ENCODE data around the gene APOBEC3B.
A peak's percentile ranks its signal among the peaks of the same experiment; 100 is the strongest.
"Not testable (repeated sequence)": the region's sequence is repeated elsewhere in the genome, so short reads cannot be mapped to it uniquely, and the experiment has no call there.

APOBEC3B gene

DNA sequence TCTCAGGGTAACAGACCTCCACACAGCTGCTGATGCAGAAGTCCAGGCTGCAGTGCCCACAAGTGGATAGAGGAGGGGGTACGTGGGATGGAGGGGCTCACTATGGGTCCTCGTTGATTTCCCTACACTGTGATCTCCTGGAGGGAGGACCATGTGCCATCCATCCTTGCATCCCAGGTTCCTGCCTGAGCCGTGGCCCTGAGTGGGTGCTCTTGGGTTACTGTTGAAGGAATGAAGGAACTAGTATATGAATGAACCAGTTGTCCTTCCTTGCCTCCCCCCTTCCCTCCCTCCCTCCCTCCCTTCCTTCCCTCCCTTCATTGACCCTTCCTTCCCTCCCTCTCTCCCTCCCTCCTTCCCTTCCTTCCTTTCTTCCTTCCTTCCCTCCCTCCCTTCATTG lies 15.4 kb downstream of the APOBEC3B start:
- DNase-seq (ENCODE audit: low spot score), result no peak

DNA sequence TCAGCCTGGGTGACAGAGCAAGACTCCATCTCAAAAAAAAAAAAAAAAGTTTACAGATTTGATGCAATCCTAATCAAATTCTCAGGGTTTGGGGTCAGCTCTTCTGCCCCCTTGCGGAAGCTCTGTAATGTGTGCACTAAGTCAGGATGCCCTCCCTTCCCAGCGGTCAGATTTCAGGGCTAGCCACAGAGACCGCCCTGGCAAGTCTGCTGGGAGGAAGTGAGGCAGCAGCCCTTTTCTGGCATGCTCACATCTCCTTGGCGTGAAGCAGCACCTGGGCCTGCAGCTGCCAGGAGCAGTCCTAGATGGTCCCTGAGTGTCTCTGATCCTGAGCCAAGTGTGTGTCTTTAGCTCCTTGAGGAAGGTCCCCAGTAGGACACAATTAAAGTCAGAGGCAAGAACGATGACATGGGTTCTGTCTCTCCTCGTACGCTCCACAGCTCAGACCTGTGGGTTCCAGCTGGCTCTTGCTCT lies 21.1 kb downstream of the APOBEC3B start:
- DNase-seq (ENCODE audit: low spot score), result peak; percentile 92

DNA sequence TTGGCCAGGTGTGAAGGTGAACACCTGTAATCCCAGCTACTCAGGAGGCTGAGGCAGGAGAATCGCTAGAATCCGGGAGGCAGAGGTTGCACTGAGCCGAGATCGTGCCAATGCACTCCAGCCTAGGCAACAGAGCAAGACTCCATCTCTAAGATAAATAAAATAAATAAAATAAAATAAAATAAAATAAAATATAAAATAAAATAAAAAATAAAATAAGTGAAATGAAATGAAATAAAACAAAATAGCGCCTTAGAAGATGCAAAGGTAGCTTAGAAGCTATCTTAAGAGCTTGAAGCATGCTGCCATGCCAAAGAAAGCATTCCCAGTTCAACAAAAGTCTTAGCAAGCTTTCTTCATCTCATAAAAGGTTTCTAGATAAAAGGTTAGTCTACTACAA lies 25.0 kb downstream of the APOBEC3B start:
- no peak for DNase-seq (ENCODE audit: low spot score)

DNA sequence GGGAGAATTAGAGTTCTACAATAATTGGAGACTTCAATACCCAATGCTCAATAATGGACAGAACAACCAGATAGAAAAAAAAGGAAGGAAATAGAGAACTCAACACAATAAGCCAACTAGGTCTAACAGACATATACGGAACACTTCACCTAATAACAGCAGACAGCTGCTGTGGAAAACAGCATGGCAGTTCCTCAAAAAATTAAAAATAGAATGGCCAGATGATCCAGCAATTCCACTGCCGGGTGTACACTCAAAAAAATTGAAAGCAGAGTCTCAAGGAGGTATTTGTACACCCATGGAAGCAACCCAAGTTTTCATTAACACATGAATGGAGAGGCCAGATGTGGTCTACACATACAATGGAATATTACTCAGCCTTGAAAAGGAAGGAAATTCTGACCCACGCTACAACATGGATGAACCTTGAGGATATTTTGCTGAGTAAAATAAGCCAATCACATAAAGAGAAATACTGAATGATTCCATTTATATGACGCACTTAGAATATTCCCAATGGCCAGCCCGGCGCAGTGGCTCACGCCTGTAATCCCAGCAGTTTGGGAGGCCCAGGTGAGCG lies 26.2 kb downstream of the APOBEC3B start:
- not testable (repeated sequence) for DNase-seq (ENCODE audit: low spot score)

DNA sequence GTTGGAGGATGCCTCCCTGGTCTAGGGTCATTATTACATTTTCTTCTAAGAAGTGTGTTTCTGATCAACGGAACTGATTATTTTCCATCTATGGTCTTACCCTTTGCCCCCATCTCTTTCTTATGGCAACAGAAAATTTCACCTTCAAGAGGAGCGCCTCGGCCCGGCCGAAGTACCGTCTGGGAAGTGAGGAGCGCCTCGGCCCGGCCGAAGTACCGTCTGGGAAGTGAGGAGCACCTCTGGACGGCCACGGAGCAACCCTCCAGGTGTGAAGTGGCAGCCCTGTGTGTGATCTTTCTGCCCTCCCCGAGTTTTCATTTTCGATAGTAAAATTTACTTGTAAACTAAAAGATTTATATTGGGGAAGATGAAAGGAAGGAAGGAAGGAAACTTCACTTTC lies 28.8 kb downstream of the APOBEC3B start:
- DNase-seq (ENCODE audit: low spot score), result no peak

DNA sequence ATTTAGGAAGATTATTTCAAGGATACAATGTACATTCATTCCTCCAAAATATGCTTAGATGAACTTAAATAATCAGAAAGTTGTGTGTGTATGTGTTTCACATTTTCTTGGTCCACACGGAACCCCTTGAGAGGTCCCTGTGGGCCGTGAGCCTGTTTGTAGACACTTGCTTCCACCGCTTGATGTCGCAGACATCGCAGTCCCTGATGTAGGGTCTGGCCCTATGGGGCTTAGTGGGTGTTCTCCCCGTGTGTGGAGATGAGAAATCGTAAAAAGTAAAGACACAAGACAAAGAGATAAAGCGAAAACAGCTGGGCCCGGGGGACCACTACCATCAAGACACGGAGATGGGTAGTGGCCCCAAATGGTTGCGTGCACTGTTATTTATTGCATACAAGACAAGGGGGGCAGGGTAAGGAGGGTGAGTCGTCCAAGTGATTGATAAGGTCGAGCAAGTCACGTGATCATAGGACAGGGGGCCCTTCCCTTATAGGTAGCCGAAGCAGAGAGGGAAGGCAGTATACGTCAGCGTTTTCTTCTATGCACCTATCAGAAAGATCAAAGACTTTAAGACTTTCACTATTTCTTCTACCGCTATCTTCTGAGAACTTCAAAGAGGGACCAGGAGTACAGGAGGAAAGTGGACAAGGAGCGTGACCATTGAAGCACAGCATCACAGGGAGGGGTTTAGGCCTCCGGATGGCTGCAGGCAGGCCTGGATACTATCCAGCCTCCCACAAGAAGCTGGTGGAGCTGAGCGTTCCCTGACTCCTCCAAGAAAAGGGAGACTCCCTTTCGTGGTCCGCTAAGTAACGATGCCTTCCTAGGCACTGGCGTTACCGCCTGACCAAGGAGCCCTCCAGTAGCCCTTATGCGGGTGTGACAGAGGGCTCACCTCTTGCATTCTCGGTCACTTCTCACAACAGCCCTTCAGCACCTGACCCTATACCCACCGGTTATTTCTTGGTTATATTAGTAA lies 30.7 kb downstream of the APOBEC3B start:
- DNase-seq (ENCODE audit: low spot score), result no peak

DNA sequence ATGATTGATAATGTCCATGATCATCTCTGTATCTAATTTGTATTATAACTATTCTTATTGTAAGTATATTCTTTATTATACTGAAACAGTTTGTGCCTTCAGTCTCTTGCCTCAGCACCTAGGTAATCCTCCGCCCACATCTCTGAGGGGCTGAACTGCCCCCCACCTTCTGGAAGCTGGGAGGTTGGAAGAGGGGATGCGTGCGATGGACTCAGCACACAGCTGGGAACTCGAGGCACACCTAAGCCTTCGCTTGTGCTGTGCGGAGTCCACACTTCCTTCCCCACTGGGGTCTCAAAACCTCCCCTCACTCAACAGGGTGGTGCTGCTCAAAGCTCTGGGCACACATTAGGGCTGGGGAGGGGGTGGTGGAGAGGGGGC lies 31.4 kb downstream of the APOBEC3B start:
- DNase-seq (ENCODE audit: low spot score), result not testable (repeated sequence)

DNA sequence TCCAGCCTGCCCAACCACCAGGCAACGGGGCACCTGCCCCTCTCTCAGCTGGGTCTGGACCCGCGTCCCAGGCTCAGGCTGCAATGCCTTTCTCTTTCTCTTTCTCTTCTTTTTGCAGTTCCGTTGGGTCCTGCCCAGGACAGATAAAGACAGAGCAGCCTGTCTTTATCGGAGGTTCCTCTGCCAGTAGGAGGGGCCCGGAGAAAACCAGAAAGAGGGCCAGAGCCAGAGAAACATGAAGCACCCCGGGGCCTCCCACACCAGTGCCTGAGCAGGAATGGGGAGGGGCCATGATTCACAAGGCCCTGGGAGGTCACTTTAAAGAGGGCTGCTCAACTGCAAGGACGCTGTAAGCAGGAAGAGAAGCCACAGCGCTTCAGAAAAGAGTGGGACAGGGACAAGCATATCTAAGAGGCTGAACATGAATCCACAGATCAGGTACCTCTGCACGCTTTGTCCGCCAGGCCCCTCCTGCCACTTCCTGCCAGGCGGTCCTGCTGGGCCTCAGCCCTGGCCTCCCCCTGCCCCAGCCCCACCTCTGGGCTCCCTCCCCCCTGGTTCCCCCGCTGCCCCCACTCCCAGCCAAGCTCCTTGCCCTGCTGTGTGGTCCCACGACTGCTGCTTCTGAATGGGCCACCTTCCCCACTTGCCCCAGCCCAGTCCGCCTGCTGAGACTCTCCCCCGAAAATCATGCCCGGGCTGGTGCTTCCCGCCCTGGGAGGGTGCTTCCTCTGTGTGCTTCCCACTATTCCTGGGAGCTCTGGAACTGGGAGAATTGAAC lies 32.0 kb downstream of the APOBEC3B start, which contains the start of gene APOBEC3C:
Gene APOBEC3C, plus strand, starts transcription at position 316 of the 781 bp plus-strand sequence. Its CDS starts 106 bp downstream, at position 422.
- DNase-seq (ENCODE audit: low spot score), result peak; percentile 90

DNA sequence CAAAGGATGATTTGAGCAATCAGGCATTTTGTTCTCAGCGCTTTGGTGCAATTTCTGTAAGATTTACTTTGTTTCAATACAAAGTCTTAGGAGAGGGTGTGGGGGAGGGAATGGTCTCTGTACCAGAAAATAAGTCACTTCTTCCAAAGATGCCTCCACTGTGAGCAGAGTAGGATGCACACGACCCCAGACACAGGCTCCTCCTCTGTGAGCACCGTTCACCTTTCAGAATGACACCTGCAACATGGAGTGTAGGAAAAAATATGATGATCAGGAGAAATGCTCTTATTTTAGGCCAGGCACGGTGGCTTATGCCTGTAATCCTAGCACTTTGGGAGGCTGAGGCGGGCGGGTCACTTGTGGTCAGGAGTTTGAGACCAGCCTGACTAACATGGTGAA lies 32.6 kb downstream of the APOBEC3B start:
- DNase-seq (ENCODE audit: low spot score), result not testable (repeated sequence)

DNA sequence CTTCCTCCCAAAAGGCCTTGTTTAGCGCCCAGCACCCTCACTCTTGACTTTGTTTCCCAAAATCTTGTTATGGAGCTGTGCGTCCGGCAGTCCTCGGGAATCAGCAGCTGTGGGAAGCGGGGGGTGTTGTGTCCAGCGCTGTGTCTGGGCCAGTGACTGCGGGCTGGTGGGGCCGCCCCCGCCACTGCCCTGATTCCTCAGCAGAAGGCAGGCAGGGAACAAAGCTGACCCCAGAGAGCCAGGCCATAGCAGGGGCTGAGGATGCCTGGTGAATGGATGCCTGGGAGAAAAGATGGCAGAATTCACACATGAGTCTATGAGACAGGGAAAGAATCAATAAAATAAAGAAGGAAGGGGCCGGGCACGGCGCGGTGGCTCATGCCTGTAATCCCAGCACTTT lies 34.4 kb downstream of the APOBEC3B start:
- no peak for DNase-seq (ENCODE audit: low spot score)

DNA sequence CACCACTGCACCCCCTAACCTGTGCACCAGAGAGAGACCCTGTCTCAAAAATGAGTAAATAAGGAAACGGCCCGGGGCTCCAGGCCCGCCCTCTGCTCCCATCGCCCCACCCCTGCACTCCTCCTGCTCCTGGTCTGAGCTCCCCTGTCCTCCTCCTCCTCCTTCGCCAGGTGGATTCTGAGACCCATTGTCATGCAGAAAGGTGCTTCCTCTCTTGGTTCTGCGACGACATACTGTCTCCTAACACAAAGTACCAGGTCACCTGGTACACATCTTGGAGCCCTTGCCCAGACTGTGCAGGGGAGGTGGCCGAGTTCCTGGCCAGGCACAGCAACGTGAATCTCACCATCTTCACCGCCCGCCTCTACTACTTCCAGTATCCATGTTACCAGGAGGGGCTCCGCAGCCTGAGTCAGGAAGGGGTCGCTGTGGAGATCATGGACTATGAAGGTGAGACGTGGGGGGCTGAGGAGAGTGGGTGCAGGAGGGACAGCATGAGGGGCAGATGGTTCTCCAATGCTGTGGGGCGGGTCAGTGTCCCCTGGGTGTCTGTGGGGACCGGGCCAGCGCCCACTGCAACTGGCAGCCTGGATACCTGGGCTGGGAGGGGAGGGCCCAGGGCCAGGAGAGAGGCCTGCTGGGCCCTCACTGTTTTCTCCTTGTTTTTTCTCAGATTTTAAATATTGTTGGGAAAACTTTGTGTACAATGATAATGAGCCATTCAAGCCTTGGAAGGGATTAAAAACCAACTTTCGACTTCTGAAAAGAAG lies 35.6 kb downstream of the APOBEC3B start:
- no peak for DNase-seq (ENCODE audit: low spot score)

DNA sequence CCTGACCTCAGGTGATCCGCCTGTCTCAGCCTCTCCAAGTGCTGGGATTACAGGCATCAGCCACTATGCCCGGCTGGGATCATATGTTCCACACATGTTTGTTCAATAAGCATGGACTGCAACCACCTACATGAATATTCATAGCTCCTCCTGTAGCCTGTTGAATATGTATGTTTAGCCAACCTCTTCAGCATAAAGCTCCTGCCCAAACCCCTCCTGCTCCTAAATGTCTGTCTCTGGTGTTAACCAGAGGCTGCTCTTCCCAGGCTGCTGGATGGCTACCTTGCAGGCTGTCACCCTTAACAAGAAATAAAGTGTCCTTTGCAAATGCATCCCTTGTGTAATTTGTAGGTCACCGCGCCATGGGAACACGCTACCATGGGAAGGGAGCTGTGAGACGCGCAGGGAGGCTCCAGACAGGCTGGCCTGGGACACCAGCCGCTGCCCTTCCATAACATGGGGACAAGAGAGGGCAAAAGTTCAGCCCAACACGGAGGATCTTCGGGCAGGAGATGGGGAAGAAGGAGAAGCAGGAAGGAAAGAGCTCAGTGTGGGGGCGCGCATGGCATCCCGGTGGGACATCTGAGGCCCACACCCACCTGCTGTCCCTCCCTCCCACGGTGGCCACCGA lies 38.0 kb downstream of the APOBEC3B start:
- not testable (repeated sequence) for DNase-seq (ENCODE audit: low spot score)

DNA sequence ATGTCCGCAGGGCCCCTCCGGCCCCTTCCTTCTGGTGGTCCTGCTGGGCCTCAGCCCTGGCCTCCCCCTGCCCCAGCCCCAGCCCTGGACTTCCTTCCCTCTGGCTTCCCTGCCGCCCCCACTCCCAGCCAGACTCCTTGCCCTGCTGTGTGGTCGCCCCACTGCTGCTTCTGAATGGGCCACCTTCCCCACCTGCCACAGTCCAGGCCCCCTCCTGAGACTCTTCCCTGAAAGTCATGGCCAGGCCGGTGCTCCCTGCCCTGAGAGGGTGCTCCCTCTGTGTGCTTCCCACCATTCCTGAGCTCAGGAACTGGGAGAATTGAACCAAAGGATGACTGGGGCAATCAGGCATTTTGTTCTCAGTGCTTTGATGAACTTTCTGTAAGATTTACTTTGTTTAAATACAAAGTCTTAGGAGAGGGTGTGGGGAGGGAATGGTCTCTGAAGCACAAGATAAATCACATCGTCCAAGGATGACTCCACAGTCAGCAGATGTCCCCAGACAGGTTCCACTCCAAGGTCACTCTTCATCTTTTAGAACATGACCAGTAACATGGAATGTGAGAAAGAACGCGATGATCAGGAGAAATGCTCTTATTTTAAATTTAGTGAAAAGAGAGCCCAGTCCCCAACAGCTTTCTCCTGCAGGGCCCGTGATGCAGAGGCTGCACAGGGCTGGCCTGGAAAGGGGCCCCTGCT lies 39.6 kb downstream of the APOBEC3B start:
- no peak for DNase-seq (ENCODE audit: low spot score)

DNA sequence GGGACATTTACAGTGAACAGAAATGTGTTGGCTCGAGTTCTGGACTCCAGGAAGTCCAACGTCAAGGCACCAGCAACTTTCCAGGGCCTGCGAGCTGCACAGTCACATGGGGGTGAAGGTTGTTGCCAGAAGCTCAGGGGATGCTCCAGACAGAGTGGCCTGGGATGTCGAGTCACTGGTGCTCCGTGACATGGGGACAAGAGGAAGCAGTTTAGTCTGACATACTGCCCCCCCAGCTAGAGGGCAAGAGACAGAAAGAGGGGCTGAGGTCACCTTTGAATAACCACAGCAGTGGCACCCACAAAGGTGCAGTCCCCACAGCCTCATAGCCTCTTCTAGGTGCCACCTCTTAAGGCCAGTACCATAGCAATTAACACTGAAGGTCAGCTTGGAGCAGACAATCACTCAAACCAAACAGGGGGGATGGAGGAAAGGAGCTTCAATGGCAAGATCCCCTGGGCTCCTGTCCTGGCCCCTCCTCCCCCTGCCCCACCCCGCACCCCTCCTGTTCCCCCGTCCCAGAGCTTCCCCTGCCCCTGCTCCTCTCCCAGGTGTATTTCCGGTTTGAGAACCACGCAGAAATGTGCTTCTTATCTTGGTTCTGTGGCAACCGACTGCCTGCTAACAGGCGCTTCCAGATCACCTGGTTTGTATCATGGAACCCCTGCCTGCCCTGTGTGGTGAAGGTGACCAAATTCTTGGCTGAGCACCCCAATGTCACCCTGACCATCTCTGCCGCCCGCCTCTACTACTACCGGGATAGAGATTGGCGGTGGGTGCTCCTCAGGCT lies 42.6 kb downstream of the APOBEC3B start:
- no peak for DNase-seq (ENCODE audit: low spot score)

DNA sequence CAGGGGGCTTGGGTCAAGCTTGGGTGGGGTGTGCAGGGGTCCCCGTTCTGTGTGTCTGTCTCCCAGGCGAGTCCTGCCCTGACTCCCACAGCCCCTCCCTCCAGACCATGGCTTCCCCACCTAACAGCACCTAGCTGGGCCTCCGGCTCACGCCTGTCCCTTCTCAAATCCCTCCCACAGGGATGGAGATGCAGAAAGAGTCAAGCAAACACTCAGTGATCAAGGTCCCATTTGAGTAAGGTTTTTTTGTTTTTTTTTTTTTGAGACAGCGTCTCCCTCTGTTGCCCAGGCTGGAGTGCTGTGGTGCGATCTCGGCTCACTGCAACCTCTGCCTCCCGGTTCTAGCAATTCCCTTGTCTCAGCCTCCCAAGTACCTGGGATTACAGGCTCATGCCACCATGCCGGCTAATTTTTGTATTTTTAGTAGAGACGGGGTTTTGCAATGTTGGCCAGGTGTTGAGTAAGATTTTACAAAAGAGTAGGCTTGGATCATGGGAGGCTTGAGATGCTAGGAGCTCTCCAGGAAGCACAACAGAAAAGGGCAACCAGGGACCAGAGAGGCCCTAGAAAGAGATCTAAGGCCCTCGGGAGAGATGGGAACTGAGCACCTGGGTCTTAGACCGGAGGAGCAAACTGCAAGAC lies 44.5 kb downstream of the APOBEC3B start:
- DNase-seq (ENCODE audit: low spot score), result no peak

DNA sequence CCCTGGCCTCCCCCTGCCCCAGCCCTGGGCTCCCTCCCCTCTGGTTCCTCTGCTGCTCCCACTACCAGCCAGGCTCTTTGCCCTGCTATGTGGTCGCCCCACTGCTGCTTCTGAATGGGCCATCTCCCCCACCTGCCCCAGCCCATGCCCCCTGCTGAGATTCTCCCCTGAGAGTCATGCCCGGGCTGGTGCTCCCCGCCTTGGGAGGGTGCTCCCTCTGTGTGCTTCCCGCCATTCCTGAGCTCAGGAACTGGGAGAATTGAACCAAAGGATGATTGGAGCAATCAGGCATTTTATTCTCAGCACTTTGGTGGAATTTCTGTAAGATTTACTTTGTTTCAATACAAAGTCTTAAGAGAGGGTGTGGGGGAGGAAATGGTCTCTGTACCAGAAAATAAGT lies 45.6 kb downstream of the APOBEC3B start:
- no peak for DNase-seq (ENCODE audit: low spot score)

DNA sequence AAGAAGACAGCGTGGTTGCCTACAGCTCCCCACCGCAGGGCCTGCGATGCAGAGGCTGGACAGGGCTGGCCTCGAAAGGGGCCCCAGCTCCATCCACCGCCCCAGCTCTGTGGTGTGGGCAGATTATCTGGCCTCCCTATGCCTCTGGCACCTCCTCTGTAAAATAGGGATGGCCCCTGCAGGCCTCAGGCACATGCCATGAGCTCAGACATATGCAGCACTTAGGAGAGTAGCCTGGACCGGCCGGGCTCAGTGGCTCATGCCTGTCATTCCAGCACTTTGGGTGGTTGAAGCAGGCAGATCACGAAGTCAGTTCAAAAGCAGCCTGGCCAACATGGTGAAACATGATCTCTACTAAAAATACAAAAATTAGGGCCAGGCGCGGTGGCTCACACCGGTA lies 46.1 kb downstream of the APOBEC3B start:
- DNase-seq (ENCODE audit: low spot score), result no peak

DNA sequence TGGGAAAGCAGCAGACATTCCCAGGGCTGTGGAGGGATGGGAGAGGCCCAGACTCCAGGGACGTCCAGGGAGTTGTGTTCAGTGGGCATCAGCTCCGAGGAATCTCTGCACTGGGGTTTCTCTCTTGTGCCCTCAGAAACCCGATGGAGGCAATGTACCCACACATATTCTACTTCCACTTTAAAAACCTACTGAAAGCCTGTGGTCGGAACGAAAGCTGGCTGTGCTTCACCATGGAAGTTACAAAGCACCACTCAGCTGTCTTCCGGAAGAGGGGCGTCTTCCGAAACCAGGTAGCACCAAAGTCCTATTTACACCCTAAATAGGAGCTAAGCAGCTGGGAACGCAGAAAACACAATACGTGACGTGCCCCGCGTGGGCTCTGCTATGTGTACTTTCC lies 47.1 kb downstream of the APOBEC3B start:
- no peak for DNase-seq (ENCODE audit: low spot score)

DNA sequence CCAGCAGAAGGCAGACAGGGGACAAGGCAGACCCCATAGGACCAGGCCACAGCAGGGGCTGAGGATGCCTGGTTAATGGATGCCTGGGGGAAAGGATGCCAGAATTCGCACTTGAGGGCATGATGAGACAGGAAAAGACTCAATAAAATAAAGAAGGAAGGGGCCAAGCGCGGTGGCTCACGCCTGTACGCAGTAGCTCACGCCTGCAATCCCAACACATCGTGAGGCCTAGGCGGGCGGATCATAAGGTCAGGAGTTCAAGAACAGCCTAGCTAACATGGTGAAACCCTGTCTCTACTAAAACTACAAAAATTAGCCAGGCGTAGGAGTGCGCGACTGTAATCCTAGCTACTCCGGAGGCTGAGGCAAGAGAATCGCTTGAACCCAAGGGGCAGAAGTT lies 48.6 kb downstream of the APOBEC3B start:
- no peak for DNase-seq (ENCODE audit: low spot score)
